Gastrocnemius medialis (tissue), 4 donors: ENCODE measurements around the gene RHEX.

ENCODE experiments used
- POLR2A ChIP-seq, 2 donors: fragments of 450-650 bp; IDR thresholded peaks; one replicate each; pipeline ENCODE4 v1.6.1; 2017; ENCODE audit warnings: antibody characterized with exemption in 2 of 2, mild to moderate bottlenecking in 2 of 2, moderate library complexity in 2 of 2
- TF ChIP-seq, protein P1 (sequence below), 5 experiments: fragments of 450-650 bp in 3 of 5; fragments of 200-600 bp in 2 of 5; sonication (generic) in 2 of 5; IDR thresholded peaks in 4 of 5; conservative IDR thresholded peaks in 1 of 5; 1 replicate in 4 of 5; 2 replicates in 1 of 5; pipeline ENCODE4 v1.5.1; 2016 to 2019; ENCODE audit warnings: antibody characterized with exemption in 5 of 5, mild to moderate bottlenecking in 3 of 5, moderate library complexity in 3 of 5

DNA sequence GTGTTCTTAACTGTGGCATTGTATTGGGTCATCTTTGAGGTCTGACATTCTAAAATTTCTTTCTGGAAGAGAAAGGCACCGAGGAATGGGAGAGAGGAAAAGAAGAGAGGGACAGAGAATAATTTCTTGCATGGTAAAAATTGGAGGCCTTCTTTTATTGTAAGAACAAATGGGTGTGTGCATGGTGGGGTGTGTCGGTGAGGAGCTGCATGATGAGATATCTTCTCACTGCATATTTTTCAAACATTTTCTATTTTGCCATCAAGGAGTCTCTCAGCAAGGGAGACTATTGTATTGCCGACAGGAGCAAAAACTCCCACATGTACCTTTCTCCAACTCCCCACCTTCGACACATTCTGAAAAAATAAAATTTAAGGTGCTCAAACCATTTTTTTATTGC, 22.8 kb upstream of the RHEX start:
- TF ChIP-seq, protein P1, sequence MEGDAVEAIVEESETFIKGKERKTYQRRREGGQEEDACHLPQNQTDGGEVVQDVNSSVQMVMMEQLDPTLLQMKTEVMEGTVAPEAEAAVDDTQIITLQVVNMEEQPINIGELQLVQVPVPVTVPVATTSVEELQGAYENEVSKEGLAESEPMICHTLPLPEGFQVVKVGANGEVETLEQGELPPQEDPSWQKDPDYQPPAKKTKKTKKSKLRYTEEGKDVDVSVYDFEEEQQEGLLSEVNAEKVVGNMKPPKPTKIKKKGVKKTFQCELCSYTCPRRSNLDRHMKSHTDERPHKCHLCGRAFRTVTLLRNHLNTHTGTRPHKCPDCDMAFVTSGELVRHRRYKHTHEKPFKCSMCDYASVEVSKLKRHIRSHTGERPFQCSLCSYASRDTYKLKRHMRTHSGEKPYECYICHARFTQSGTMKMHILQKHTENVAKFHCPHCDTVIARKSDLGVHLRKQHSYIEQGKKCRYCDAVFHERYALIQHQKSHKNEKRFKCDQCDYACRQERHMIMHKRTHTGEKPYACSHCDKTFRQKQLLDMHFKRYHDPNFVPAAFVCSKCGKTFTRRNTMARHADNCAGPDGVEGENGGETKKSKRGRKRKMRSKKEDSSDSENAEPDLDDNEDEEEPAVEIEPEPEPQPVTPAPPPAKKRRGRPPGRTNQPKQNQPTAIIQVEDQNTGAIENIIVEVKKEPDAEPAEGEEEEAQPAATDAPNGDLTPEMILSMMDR (IDR thresholded peaks at IDR 0.05 in 4 of 5, conservative IDR thresholded peaks at IDR 0.05 in 1 of 5): no peak
- no peak for TF ChIP-seq POLR2A (IDR thresholded peaks at IDR 0.05)
